GM12892 (cell line): ENCODE data around the gene ANKS1B.

ENCODE experiments used
- DNase-seq: peaks from one replicate; pipeline ENCODE4 v3.0.0; 2011; ENCODE audit not compliant: insufficient read length
- FAIRE-seq: peaks from 2 replicates; lab custom pipeline; 2011; peaks lifted over from hg19 to GRCh38; lab: Jason Lieb, UNC
- POLR2A ChIP-seq: IDR thresholded peaks from 2 replicates; pipeline ENCODE4 v1.6.1; 2011; ENCODE audit warnings: low read depth, low read length, control low read depth
- POLR2AphosphoS5 ChIP-seq: IDR thresholded peaks from 2 replicates; pipeline ENCODE4 v1.6.1; 2011; ENCODE audit warnings: low read depth, low read length, control low read depth
- TAF1 ChIP-seq: IDR thresholded peaks from 2 replicates; pipeline ENCODE4 v1.6.1; 2011; ENCODE audit warnings: low read depth, mild to moderate bottlenecking, control low read depth, low read length, borderline replicate concordance

ANKS1B gene

DNA sequence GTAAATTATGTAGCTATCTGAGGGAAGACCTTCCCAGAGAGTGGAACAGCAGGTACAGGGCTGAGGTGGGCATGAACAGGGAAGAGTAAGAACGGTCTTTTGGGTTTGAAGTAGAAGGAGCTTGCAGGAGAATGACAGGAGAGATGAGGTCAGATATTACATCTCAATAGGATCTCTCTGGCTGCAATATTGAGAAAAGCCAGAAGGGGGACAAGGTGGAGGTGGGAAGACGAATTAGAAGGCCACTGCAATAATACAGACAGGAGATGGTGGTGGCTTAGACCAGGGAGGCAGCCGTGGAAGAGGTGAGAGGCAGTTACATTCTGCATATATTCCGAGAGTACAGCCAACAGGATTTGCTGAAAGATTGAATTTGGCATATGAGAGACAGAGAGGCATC is 1029.5 kb downstream of the ANKS1B start:
- DNase-seq, result no peak
- FAIRE-seq, result no peak
- TF ChIP-seq TAF1 (no peak), POLR2AphosphoS5 (no peak), POLR2A (no peak)

DNA sequence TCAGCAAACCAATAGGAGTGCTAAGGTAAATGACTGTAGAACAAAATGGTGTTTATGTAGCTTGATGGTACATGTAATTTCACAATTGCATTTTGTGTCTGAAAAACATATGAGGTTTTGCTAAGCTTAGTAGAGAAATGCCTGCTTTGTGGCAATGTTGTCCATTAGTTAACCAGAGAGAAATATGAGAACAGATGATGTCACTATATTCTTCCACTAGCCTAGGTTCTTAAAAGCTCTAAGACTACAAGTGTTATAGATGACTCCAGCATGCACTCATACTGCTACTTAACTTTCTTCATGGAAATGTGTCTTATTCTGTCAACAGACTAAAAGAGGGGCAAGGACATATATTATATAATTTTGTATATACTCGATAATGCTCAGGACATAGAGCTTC is 1030.2 kb downstream of the ANKS1B start:
- no peak for TF ChIP-seq POLR2AphosphoS5
- no peak for TF ChIP-seq POLR2A
- no peak for TF ChIP-seq TAF1
- no peak for DNase-seq
- no peak for FAIRE-seq

DNA sequence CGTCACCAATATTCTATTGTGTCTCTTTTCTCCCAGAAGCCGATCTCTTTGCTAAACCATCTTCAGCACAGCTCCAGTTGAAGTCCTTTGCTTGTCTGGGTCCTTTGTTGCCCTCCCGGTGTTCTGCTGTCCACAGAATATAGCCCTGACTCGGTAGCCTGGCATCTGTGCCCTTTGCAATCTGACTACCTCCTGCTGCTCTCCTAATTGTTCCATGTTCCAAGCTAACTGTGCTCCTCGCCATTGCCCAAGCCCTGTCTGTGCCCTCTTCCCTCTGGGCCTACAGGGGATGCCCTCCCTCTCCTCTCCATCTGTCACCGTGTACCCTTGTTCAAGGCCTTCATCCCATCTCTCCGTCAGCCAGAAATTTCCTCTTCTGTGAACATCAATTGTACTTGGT is 1033.3 kb downstream of the ANKS1B start:
- DNase-seq (no peak), FAIRE-seq (no peak)

DNA sequence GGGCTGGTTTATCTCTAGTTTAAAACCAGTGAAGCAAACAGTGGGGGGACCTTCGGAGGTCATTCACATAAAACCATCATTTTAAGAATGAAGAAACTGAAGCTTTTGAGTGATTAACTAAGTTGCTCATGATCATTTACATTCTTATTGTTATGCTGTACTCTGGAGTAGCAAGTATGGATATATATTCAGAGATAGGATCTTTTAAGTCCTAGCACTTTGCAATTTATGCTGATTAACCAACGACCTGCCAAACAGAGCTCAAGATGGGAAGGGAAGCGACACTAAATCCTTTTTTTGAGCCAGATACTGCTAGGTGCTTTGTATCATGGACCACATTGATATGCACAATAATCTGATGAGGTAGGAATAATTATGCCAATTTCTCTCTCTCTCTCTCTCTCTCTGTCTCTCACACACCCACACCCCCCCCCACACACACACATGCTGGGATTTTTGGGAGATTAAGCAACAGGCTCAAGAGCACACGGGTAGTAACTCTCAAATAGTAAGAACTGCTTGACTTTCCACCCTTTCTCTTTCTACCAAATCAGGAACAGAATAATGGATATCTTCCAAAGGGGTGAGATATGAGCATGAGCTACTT is 1036.3 kb downstream of the ANKS1B start:
- DNase-seq (no peak), FAIRE-seq (no peak)
- TF ChIP-seq POLR2AphosphoS5 (no peak), TAF1 (no peak), POLR2A (no peak)

More for the DNA sequence above, 1033.3 kb downstream of the ANKS1B start:
- TF ChIP-seq POLR2A (no peak), POLR2AphosphoS5 (no peak), TAF1 (no peak)

DNA sequence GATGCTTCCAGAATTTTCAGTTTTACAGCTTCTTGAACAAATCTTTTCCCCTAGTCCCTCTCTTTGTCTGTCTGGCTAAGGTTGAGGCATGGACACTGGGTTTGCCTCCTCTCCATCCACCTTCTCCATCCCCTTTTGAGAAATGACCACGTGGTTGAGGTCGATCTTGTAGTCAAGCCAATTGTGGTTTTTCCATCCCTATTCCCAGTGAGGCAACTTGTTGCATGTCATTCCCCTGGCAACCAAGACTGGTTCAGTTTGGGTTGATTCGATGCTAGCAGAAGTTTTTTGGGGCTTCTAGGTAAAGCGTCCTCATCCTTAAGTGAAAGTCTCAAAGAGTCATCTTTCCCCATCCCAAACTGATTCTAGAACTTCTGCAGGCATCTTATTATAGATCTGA is 1038.9 kb downstream of the ANKS1B start:
- no peak for DNase-seq
- FAIRE-seq, result no peak
- TF ChIP-seq TAF1, result no peak
- no peak for TF ChIP-seq POLR2AphosphoS5
- TF ChIP-seq POLR2A, result no peak

DNA sequence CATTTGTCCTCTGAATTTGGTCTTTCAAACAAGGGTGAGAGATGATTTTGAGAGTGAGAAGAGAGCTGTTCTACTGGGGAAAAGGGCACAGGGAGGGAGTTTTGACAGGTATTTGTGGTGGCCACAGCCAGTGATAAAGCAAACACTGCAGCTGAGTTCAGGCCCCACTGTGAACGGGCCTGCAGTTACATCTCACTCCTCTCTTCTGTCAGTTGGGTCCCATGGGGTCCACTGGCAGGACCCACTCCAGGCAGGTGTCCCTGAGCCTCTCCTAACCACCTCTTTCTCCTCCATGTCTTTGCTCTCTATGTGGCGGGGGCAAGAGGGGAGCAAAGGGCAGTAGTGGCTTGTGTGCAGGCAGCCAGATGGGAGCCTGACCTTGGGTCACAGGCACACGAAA is 1044.8 kb downstream of the ANKS1B start:
- FAIRE-seq (no peak), DNase-seq (no peak)
- no peak for TF ChIP-seq POLR2AphosphoS5
- no peak for TF ChIP-seq POLR2A
- no peak for TF ChIP-seq TAF1

DNA sequence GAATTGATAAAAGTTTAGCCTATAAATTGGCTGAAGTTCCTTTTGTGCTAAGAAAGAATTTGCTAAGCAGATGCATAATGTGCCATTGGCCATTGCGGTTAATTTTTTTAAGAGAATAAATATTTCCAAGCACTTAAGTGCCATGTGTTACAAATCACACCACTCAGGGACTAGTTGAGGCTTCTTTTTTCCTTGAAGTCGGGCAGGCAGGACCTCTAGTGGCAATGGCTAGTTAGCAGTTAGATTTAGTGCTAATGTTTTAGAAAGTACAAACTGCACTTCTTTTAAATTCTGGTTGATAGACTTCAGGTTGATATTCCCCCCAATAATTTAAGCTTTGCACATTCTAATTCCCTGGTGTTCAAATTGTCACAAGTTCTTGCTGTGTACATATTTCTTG is 1045.4 kb downstream of the ANKS1B start:
- DNase-seq (no peak), FAIRE-seq (no peak)
- TF ChIP-seq TAF1, result no peak
- no peak for TF ChIP-seq POLR2A
- no peak for TF ChIP-seq POLR2AphosphoS5

DNA sequence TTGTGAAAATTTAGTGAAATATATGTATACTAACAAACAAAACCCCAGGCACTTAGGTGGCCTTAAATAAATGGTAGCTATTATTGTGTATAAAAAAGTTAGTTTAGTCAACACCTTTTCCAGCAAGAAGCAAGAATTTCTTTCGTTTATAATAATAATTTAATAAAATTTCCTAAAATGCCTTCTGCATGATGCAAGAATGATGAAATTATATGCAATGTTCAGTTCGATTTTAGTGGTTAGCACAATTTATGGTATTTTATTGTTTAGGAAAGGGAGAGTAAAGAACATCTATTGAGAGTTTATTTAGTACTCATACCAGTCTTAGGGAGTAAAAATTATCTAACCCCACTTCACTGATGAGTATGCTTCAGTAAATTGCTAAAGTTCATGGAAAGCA is 1048.9 kb downstream of the ANKS1B start:
- DNase-seq, result no peak
- FAIRE-seq, result no peak
- no peak for TF ChIP-seq POLR2AphosphoS5

DNA sequence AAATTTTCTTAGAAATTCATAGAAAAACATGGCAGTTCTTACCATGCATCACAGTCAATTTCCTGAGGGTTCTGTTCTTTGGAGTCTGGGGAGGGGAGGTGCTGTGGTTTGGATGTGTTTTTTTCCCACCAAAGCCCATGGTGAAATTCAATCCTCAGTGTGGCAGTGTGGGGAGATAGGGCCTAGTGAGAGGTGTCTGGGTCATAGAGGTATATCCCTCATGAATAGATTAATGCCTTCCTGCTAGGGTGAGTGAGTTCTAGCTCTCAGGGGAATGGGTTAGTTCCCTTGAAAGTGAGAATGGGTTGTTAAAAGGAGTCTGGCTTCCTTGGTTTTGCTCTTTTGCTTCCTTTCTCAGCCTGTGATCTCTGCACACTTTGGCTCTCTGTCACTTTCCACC is 1061.9 kb downstream of the ANKS1B start:
- no peak for DNase-seq
- TF ChIP-seq TAF1, result no peak
- no peak for TF ChIP-seq POLR2A
- no peak for TF ChIP-seq POLR2AphosphoS5
- no peak for FAIRE-seq

DNA sequence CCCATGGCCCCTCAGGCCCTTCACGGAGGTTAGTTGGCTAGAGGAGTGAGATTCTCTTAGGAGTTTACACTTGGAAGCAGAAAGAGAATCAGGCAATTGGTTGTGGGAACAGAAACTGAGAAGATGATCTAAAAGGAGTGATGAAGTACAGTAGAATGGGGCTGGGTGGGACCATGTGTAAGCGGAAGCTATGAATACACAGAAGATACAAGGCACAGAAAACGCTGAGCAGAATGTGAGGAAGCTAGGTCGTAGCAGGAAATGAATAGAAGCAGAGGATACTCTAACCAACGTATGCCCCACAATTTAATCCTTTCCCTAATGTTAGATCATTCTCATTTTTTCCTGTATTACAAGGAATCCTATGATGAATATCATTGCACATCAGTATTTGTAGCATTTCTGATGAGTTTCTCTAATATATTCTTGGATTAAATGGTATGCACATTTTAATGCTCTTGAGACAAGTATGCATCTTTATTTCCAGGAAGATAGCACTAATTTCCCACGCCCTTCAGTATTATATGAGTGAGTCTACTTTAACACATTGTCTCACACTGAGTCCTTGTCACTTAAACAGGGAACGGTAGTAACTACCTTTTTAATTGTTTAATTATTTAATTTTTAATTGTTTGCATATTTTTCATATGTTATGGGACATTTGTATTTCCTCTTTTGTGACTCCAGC is 1066.4 kb downstream of the ANKS1B start:
- FAIRE-seq (no peak), DNase-seq (no peak)
- TF ChIP-seq TAF1 (no peak), POLR2A (no peak), POLR2AphosphoS5 (no peak)

DNA sequence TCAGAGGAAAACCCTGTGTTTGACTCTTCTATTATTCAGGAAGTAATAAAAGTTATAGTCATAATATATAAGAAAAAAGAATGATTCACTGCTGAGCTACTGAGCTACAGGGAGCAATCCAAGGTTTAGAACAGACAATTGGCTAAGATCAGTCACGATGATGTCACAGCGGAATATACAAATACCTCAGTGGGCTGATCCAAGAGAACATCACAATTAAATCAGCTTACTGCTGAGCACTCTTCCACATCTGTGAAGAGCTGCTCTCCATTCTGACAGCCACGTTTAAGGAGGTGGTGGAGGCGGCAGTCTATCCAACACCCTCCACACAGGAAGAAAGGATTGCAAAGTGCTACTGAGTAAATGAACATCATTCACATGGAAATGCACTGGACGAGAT is 1068.6 kb downstream of the ANKS1B start:
- no peak for FAIRE-seq
- TF ChIP-seq POLR2AphosphoS5 (no peak), POLR2A (no peak), TAF1 (no peak)
- DNase-seq, result no peak

DNA sequence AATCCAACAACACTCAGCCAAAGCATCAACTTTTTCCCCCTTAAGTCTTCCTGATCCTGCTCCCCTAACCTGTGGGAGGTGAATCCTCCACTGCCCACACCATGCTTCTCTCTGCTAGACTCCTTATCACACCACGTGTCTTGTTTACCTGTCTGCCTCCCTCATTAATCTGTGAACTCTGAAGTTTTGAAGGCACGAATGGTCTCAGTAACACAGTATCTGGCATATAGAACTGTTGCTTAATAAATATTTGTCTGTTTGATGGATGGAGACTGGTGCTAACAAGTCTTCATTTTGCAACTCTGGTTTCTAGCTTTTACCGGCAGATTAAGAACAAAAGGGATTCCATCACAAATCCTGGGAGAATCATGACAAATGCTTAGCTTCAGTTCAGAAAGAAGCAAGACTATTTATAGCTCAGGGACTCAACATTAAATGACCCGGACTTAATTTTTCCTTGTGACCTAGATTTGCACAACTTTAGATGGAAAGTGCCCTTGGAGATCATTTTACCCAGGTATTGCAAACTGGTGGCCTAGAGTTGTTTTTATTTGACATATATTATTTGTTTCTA is 1072.2 kb downstream of the ANKS1B start:
- DNase-seq (no peak), FAIRE-seq (no peak)
- TF ChIP-seq POLR2A (no peak), POLR2AphosphoS5 (no peak), TAF1 (no peak)
